ENCODE data around the gene CAMK2N1. TPM values are rescaled to one million over a fixed set of nuclear protein-coding genes. Genes with fewer than 3 reads are reported as not detected.

The CAMK2N1 gene
- total and polyA plus RNA-seq, 2 of the 13 experiments (the other 11 are each of a cell fraction or from before 2014, with no cell fraction given): 38.0 to 38.6 TPM

DNA sequence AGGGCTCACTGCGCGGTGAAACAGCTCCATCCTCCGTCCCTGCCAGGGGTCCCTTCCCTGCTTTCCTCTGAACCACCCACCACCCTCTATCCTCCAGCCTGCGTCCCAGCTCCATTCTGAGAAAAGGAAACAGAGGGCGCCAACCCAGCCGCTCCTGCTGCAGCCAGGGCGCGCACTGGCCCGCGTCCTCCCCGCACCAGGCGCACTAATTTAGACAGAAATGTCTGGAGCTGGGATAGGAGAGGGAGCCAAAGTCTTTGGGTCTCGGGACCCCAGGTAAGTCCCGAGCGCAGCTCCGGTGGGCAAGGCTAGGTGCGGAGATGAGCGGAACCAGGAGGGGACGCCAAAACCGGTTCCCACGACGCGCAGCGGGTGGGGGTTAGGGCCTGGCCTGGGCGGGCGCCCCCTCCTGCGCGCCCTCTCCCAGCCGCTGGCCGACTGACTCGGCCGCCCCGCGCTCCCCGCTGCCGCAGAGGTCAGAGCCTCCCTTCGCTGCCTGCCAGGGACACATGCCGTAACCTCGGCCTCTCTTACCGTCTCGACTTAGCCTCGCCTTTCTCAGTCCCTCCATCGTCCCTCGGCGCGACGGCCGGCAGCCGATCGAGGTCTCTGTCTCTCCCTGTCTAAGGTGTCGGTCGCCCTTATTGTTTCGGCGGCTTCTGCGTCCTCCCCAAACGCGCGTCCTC is 2.0 kb downstream of the CAMK2N1 start (continued):
- TF ChIP-seq, protein P1, sequence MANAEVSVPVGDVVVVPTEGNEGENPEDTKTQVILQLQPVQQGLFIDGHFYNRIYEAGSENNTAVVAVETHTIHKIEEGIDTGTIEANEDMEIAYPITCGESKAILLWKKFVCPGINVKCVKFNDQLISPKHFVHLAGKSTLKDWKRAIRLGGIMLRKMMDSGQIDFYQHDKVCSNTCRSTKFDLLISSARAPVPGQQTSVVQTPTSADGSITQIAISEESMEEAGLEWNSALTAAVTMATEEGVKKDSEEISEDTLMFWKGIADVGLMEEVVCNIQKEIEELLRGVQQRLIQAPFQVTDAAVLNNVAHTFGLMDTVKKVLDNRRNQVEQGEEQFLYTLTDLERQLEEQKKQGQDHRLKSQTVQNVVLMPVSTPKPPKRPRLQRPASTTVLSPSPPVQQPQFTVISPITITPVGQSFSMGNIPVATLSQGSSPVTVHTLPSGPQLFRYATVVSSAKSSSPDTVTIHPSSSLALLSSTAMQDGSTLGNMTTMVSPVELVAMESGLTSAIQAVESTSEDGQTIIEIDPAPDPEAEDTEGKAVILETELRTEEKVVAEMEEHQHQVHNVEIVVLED (CRISPR knock-in tag; IDR thresholded peaks at IDR 0.05; ENCODE audit: borderline replicate concordance): no peak
- no peak for TF ChIP-seq SP5 (CRISPR knock-in tag; IDR thresholded peaks at IDR 0.05; ENCODE audit: borderline replicate concordance, low read depth)
- no peak for TF ChIP-seq ZNF468 (CRISPR knock-in tag; IDR thresholded peaks at IDR 0.05)
- peak; percentile 56; the same call in 1 of the 2 replicates for TF ChIP-seq ZNF788 (CRISPR knock-in tag; IDR thresholded peaks at IDR 0.05; ENCODE audit: borderline replicate concordance)
- no peak for TF ChIP-seq ZNF317 (CRISPR knock-in tag; IDR thresholded peaks at IDR 0.05)
- no peak for TF ChIP-seq GATAD2A (CRISPR knock-in tag; IDR thresholded peaks at IDR 0.05)
- no peak for TF ChIP-seq NPAS2 (CRISPR knock-in tag; IDR thresholded peaks at IDR 0.05; ENCODE audit: borderline replicate concordance)
- peak; percentile 50 for TF ChIP-seq TBX2 (CRISPR knock-in tag; IDR thresholded peaks at IDR 0.05; ENCODE audit: borderline replicate concordance)
- no peak for TF ChIP-seq PLRG1 (conservative IDR thresholded peaks at IDR 0.05)
- TF ChIP-seq ZNF75D (CRISPR knock-in tag; IDR thresholded peaks at IDR 0.05; ENCODE audit: borderline replicate concordance): no peak
- TF ChIP-seq ZNF672 (CRISPR knock-in tag; IDR thresholded peaks at IDR 0.05): no peak
- no peak for TF ChIP-seq RFX1 (IDR thresholded peaks at IDR 0.05)
- TF ChIP-seq, protein P2, sequence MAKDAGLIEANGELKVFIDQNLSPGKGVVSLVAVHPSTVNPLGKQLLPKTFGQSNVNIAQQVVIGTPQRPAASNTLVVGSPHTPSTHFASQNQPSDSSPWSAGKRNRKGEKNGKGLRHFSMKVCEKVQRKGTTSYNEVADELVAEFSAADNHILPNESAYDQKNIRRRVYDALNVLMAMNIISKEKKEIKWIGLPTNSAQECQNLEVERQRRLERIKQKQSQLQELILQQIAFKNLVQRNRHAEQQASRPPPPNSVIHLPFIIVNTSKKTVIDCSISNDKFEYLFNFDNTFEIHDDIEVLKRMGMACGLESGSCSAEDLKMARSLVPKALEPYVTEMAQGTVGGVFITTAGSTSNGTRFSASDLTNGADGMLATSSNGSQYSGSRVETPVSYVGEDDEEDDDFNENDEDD (CRISPR knock-in tag; IDR thresholded peaks at IDR 0.05; ENCODE audit: borderline replicate concordance): no peak
- TF ChIP-seq IKZF4 (CRISPR knock-in tag; IDR thresholded peaks at IDR 0.05; ENCODE audit: borderline replicate concordance, low read depth, not compliant biosample characterization): peak; percentile 87
- no peak for TF ChIP-seq MTF1 (CRISPR knock-in tag; IDR thresholded peaks at IDR 0.05)
- no peak for TF ChIP-seq GPBP1L1 (CRISPR knock-in tag; IDR thresholded peaks at IDR 0.05)
- no peak for TF ChIP-seq ZNF331 (CRISPR knock-in tag; IDR thresholded peaks at IDR 0.05)
- TF ChIP-seq, protein P3, sequence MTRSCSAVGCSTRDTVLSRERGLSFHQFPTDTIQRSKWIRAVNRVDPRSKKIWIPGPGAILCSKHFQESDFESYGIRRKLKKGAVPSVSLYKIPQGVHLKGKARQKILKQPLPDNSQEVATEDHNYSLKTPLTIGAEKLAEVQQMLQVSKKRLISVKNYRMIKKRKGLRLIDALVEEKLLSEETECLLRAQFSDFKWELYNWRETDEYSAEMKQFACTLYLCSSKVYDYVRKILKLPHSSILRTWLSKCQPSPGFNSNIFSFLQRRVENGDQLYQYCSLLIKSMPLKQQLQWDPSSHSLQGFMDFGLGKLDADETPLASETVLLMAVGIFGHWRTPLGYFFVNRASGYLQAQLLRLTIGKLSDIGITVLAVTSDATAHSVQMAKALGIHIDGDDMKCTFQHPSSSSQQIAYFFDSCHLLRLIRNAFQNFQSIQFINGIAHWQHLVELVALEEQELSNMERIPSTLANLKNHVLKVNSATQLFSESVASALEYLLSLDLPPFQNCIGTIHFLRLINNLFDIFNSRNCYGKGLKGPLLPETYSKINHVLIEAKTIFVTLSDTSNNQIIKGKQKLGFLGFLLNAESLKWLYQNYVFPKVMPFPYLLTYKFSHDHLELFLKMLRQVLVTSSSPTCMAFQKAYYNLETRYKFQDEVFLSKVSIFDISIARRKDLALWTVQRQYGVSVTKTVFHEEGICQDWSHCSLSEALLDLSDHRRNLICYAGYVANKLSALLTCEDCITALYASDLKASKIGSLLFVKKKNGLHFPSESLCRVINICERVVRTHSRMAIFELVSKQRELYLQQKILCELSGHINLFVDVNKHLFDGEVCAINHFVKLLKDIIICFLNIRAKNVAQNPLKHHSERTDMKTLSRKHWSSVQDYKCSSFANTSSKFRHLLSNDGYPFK (CRISPR knock-in tag; IDR thresholded peaks at IDR 0.05; ENCODE audit: borderline replicate concordance): no peak; the same call in 1 of the 2 replicates
- no peak for TF ChIP-seq ZNF572 (CRISPR knock-in tag; IDR thresholded peaks at IDR 0.05)
- 0 out of 2 replicates have a peak, but pooled peaks have one; percentile 5 for TF ChIP-seq MIER2 (CRISPR knock-in tag; IDR thresholded peaks at IDR 0.05)
- TF ChIP-seq NR2C2 (CRISPR knock-in tag; IDR thresholded peaks at IDR 0.05; ENCODE audit: borderline replicate concordance): no peak
- no peak for TF ChIP-seq CAMTA2 (CRISPR knock-in tag; IDR thresholded peaks at IDR 0.05; ENCODE audit: borderline replicate concordance)
- no peak for TF ChIP-seq BATF2 (CRISPR knock-in tag; IDR thresholded peaks at IDR 0.05)
